SU-DHL-6 (cell line): ENCODE results near the gene MAMDC4.

ENCODE experiments used
- H2AFZ ChIP-seq: fragments of 200-600 bp; sonication (generic); 2 replicates; pipeline ENCODE4 v1.6.1; 2014; ENCODE audit warnings: low read depth, mild to moderate bottlenecking, moderate library complexity, mixed read lengths, antibody characterized with exemption, low read length; ENCODE audit not compliant: severe bottlenecking
- H3F3A ChIP-seq: fragments of 200-600 bp; shearing (Covaris generic); 2 replicates; pipeline ENCODE4 v1.6.0; 2016; ENCODE audit warnings: antibody characterized with exemption, mild to moderate bottlenecking; ENCODE audit not compliant: insufficient read depth
- H3K27ac ChIP-seq: fragments of 200-600 bp; sonication (generic); 2 replicates; pipeline ENCODE4 v1.5.1; 2016; ENCODE audit warnings: low read depth, mild to moderate bottlenecking, low read length, moderate library complexity, mixed read lengths
- H3K27me3 ChIP-seq: fragments of 200-600 bp; sonication (generic), shearing (Covaris generic); 2 replicates; pipeline ENCODE4 v1.6.0; 2014; ENCODE audit warnings: mild to moderate bottlenecking, low read length
- H3K36me3 ChIP-seq: fragments of 200-600 bp; sonication (generic); 2 replicates; pipeline ENCODE4 v1.6.1; 2014; ENCODE audit warnings: mild to moderate bottlenecking, low read length, mixed read lengths
- H3K4me2 ChIP-seq: fragments of 300-600, 200-600 bp; shearing (Covaris generic), sonication (generic); 2 replicates; pipeline ENCODE4 v1.6.0; 2014; ENCODE audit warnings: low read length, low read depth, mild to moderate bottlenecking; ENCODE audit not compliant: poor library complexity, severe bottlenecking
- H3K4me3 ChIP-seq: fragments of 200-600 bp; sonication (generic); 2 replicates; pipeline ENCODE4 v1.5.1; 2014; ENCODE audit warnings: antibody characterized with exemption, low read length, mild to moderate bottlenecking, mixed read lengths; ENCODE audit not compliant: insufficient read depth, poor library complexity, severe bottlenecking
- H3K79me2 ChIP-seq: fragments of 200-600 bp; sonication (generic); 2 replicates; pipeline ENCODE4 v1.6.1; 2014; ENCODE audit warnings: mild to moderate bottlenecking, low read length, moderate library complexity; ENCODE audit not compliant: insufficient read depth
- H3K9ac ChIP-seq: fragments of 200-600 bp; sonication (generic); 2 replicates; pipeline ENCODE4 v1.7.0; 2014; ENCODE audit warnings: mild to moderate bottlenecking, low read length
- H3K9me2 ChIP-seq: fragments of 200-600 bp; sonication (generic); replicated peaks from 2 replicates; pipeline ENCODE4 v1.6.1; 2014; ENCODE audit warnings: low read length; ENCODE audit not compliant: insufficient read depth
- H3K9me3 ChIP-seq: fragments of 200-600 bp; sonication (generic); 2 replicates; pipeline ENCODE4 v1.6.1; 2014; ENCODE audit warnings: low read length, mixed read lengths; ENCODE audit not compliant: insufficient read depth
- H4K20me1 ChIP-seq: fragments of 200-600 bp; sonication (generic); 2 replicates; pipeline ENCODE4 v1.6.1; 2014; ENCODE audit warnings: low read depth, mild to moderate bottlenecking, antibody characterized with exemption, low read length, moderate library complexity, mixed read lengths
- CTCF ChIP-seq: fragments of 200-600 bp; sonication (generic); IDR thresholded peaks from one replicate; pipeline ENCODE4 v1.5.1; 2017; ENCODE audit warnings: antibody characterized with exemption, mild to moderate bottlenecking, low read length, moderate library complexity; ENCODE audit not compliant: insufficient read depth, poor library complexity, severe bottlenecking
- EZH2phosphoT487 ChIP-seq: fragments of 200-600 bp; sonication (generic), shearing (Covaris generic); conservative IDR thresholded peaks from 2 replicates; pipeline ENCODE4 v1.6.1; 2018; ENCODE audit warnings: mild to moderate bottlenecking, antibody characterized with exemption, low read length, moderate library complexity, mixed read lengths

MAMDC4 gene

DNA sequence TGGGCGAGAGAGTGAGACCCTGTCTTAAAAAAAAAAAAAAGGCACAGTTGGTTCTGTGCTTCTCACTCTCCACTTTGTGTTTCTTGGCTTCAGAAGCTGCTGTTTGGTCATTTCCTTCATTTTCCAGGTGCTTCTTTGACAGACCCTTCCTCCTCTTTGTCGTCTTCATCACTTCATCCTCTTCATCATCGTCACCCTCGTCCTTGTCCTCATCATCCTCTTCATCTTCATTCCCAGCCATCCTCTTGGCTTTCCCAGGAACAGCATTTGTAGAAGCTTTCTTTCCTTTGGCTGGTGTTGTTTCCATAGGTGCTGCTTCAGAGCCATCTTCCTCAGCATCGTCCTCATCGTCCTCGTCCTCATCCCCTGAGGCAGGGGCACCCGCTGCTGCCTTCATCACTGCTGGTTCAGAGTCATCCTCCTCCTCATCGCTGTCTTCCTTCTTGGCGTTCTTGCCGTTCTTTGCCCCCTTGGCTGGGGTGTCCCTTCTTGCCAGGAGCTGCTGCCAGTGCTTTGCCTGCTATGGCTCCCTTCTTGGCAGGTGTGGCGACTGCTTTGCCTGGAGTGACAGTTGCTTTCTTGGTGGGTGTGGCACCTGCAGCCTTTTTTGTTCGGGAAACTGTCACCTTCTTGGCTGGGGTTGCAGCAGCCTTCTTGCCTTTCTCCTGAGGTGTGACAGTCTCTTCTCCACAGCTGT is 37.3 kb upstream of the MAMDC4 start:
- Histone ChIP-seq H3K9me2 (no peaks in the 10 kb centered on the region), H4K20me1 (0 out of 2 replicates have a peak, but pooled peaks cover 3% of the 10 kb centered on the region), H3K9ac (no peak overlapping the region), H3K79me2 (peaks cover 82% of the 10 kb centered on the region), H3K4me2 (no peak overlapping the region), H3K9me3 (no peaks in the 10 kb centered on the region), H3K36me3 (peaks cover 9% of the 10 kb centered on the region), H3K27me3 (no peaks in the 10 kb centered on the region), H3K27ac (no peak overlapping the region), H2AFZ (no peak overlapping the region), H3K4me3 (no peak overlapping the region), H3F3A (no peaks in the 10 kb centered on the region; the same call in 1 of the 2 replicates)
- TF ChIP-seq CTCF (no peak), EZH2phosphoT487 (no peak)

GRCh38 chr9:136815422-136815782 is 36.7 kb upstream of the MAMDC4 start:
- no peak overlapping the region for H3K9ac ChIP-seq
- H4K20me1 ChIP-seq: 0 out of 2 replicates have a peak, but pooled peaks cover 3% of the 10 kb centered on the region
- no peaks in the 10 kb centered on the region for H3K9me3 ChIP-seq
- no peak overlapping the region for H3K27ac ChIP-seq
- H3K4me3 ChIP-seq: no peak overlapping the region
- peaks cover 5% of the 10 kb centered on the region for H3K36me3 ChIP-seq
- TF ChIP-seq EZH2phosphoT487 (no peak), CTCF (no peak)
- no peak overlapping the region for H2AFZ ChIP-seq
- H3K79me2 ChIP-seq: peaks cover 82% of the 10 kb centered on the region
- no peaks in the 10 kb centered on the region for H3K9me2 ChIP-seq
- no peaks in the 10 kb centered on the region; the same call in 1 of the 2 replicates for H3F3A ChIP-seq
- H3K4me2 ChIP-seq: no peak overlapping the region
- H3K27me3 ChIP-seq: no peaks in the 10 kb centered on the region

GRCh38 chr9:136820971-136821825 is 30.9 kb upstream of the MAMDC4 start:
- no peak overlapping the region for H2AFZ ChIP-seq
- 0 out of 2 replicates have a peak, but pooled peaks cover 3% of the 10 kb centered on the region for H4K20me1 ChIP-seq
- H3K9ac ChIP-seq: no peak overlapping the region
- no peaks in the 10 kb centered on the region for H3K9me3 ChIP-seq
- TF ChIP-seq CTCF (no peak), EZH2phosphoT487 (no peak)
- H3K79me2 ChIP-seq: peaks cover 35% of the 10 kb centered on the region
- no peaks in the 10 kb centered on the region; the same call in 1 of the 2 replicates for H3K36me3 ChIP-seq
- no peak overlapping the region for H3K4me2 ChIP-seq
- no peak overlapping the region for H3K4me3 ChIP-seq
- no peaks in the 10 kb centered on the region; the same call in 1 of the 2 replicates for H3F3A ChIP-seq
- no peak overlapping the region for H3K27ac ChIP-seq
- H3K9me2 ChIP-seq: no peaks in the 10 kb centered on the region
- no peaks in the 10 kb centered on the region for H3K27me3 ChIP-seq
